Amygdala (tissue), 56 donors: ENCODE results near the gene ITGA11.

Source experiments
- DNase-seq, 56 donors: peaks; one replicate each; lab custom pipeline; 2025; lab: John Stamatoyannopoulos, UW

ITGA11 gene

DNA sequence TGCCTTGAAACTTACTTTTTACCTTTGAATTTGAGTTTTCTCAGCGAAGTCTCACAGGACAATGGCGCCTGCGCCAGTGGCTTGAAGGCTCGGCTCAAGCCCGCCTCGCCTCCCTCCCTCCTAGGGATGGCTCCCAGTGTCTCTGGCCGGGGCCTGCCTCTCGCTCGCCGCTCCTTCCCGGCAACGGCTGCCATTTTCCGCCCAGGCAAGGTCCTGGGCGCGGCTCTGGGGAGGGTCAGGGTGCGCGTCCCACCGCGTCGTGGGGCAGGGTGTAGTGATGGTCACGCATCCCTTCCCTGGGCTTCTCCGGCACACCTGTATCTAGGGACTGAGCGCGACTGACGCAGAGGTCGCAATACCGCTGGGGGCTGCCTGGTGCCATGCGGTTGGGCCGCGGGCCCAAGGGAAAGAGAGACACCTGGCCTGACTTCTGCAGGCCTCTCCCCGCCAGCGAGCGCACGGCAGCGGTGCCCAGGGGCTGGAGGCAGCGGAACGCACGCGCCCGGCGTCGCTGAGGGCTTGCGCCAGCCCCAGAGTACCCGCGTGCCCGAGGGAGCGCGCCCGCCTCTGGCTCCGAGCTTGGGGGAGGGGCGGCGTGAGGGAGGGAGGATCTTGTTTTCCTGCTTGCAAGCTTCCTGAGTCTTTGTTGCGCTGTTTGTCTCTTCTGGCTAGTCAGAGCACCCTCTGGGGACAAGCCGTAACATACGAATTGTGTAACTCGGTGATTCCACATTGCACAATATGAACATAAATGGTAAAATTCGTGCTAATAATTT is 175.1 kb downstream of the ITGA11 start:
- DNase-seq = peak; percentile 47 to 91 (median 81)

DNA sequence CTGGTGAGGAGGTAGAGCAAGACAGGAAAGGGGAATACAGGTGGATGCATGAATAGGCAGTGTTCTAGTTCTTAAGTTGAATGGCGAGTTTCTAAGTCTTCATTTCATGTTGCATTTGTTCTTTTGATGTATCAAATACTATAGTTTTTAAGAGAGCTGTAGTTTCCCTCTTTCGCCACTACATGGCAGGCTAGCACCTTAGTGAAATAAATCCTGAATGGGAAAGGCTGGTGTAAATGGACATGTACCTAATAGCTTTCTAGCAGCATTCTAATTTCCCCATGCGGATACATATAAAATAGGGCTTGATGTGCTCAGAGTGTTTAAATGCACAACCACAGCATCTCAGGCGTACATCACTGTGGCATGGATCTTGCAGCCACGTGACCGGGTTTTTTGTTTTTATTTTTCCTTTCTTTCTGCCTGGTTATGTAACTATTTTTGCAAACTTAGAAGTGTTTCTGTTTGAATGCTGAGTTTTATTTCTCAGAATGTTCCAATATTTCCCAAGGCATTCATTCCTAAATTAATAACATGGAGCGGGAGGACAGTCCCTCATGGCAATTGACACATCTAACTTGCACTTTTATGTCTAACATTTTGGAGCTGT is 178.9 kb downstream of the ITGA11 start:
- peak in 9 of 56 donors; percentile 15 to 58 (median 36) for DNase-seq

DNA sequence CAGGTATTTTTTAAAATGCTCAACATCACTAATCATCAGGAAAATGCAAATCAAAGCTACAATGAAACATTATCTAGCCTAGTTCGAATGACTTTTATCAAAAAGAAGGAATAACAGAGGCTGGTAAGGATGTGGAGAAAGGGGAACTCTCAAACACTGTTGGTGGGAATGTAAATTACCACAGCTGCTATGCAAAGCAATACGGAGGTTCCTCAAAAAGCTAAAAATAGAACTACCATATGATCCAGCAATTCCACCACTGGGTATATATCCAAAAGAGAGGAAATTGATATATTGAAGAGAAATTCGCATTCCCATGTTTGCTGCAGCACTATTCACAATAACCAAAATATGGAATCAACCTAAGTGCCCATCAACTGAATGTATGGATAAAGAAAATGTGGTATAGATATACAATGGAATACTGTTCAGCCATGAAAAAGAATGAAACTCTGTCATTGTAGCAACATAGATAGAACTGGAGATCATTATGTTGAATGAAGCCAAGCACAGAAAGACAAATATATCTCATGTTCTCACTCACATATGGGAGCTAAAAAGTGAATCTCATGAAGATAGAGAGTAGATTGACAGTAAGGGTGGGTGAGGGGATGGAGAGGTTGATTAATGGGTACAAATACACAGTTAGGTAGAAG is 182.8 kb downstream of the ITGA11 start:
- DNase-seq = no peak
